Ishikawa (cell line): ENCODE results near the gene LPP.

Experiments used
- CEBPB ChIP-seq: IDR thresholded peaks from 2 replicates; pipeline ENCODE4 v1.6.1; 2012
- CREB1 ChIP-seq: IDR thresholded peaks from 2 replicates; pipeline ENCODE4 v1.6.1; 2012; ENCODE audit warnings: low read depth
- EGR1 ChIP-seq: IDR thresholded peaks from 2 replicates; pipeline ENCODE4 v1.6.1; 2012
- EP300 ChIP-seq: IDR thresholded peaks from 2 replicates; pipeline ENCODE4 v1.6.1; 2012; ENCODE audit warnings: borderline replicate concordance
- FOXM1 ChIP-seq: IDR thresholded peaks from 2 replicates; pipeline ENCODE4 v1.6.1; 2012; ENCODE audit warnings: low read depth, borderline replicate concordance
- MAX ChIP-seq: IDR thresholded peaks from 2 replicates; pipeline ENCODE4 v1.6.1; 2012
- NFIC ChIP-seq: IDR thresholded peaks from 2 replicates; pipeline ENCODE4 v1.6.1; 2012
- RAD21 ChIP-seq: IDR thresholded peaks from 2 replicates; pipeline ENCODE4 v1.6.1; 2012; ENCODE audit warnings: low read depth
- REST ChIP-seq: IDR thresholded peaks from 2 replicates; pipeline ENCODE4 v1.6.1; 2012; ENCODE audit warnings: low read depth, mild to moderate bottlenecking
- TAF1 ChIP-seq: IDR thresholded peaks from 2 replicates; pipeline ENCODE4 v1.6.1; 2012; ENCODE audit warnings: low read depth, mild to moderate bottlenecking
- TCF12 ChIP-seq: IDR thresholded peaks from 2 replicates; pipeline ENCODE4 v1.6.1; 2012; ENCODE audit warnings: low read depth
- TEAD4 ChIP-seq: IDR thresholded peaks from 2 replicates; pipeline ENCODE4 v1.6.1; 2012
- USF1 ChIP-seq: IDR thresholded peaks from 2 replicates; pipeline ENCODE4 v1.6.1; 2012
- YY1 ChIP-seq: IDR thresholded peaks from 2 replicates; pipeline ENCODE4 v1.6.1; 2012; ENCODE audit warnings: low read depth
- ZBTB7A ChIP-seq: IDR thresholded peaks from 2 replicates; pipeline ENCODE4 v1.6.1; 2012; ENCODE audit warnings: low read depth

The LPP gene

GRCh38 chr3:188486952-188487351 lies 333.0 kb downstream of the LPP start:
- TF ChIP-seq CEBPB (peak; percentile 92), MAX (no peak)

GRCh38 chr3:188487652-188488051 lies 333.7 kb downstream of the LPP start:
- no peak for TF ChIP-seq ZBTB7A
- TF ChIP-seq TAF1: no peak
- no peak for TF ChIP-seq CEBPB
- TF ChIP-seq TEAD4: no peak
- no peak for TF ChIP-seq CREB1
- no peak for TF ChIP-seq YY1
- TF ChIP-seq FOXM1: no peak
- no peak for TF ChIP-seq MAX
- no peak for TF ChIP-seq EP300
- no peak for TF ChIP-seq EGR1

- no peak for TF ChIP-seq TEAD4
- no peak for TF ChIP-seq EGR1
- TF ChIP-seq REST: no peak
- TF ChIP-seq CREB1: no peak
Measured at GRCh38 chr3:188488801-188489200, 334.8 kb downstream of the LPP start.

GRCh38 chr3:188489639-188490405 lies 335.9 kb downstream of the LPP start:
- TF ChIP-seq YY1 (no peak), USF1 (no peak), FOXM1 (no peak), MAX (no peak), TAF1 (no peak), REST (no peak), CREB1 (no peak), CEBPB (no peak), TEAD4 (no peak), ZBTB7A (no peak), EGR1 (no peak), TCF12 (no peak), EP300 (no peak), NFIC (no peak), RAD21 (no peak)

- TF ChIP-seq TCF12: no peak
- TF ChIP-seq MAX: no peak
- TF ChIP-seq TEAD4: no peak
- TF ChIP-seq YY1: no peak
- TF ChIP-seq NFIC: no peak
- no peak for TF ChIP-seq RAD21
- TF ChIP-seq TAF1: no peak
- TF ChIP-seq EP300: no peak
- TF ChIP-seq REST: no peak
- TF ChIP-seq EGR1: no peak
- TF ChIP-seq USF1: no peak
- TF ChIP-seq CREB1: no peak
- TF ChIP-seq CEBPB: no peak
- TF ChIP-seq FOXM1: no peak
Measured at GRCh38 chr3:188490416-188490815, 336.5 kb downstream of the LPP start.
